Liver (tissue), 3 donors: Measurements from ENCODE around the gene ERP27.

Experiments
- CTCF ChIP-seq: fragments of 150-350 bp; IDR thresholded peaks from 2 replicates; pipeline ENCODE4 v1.5.1; 2017; ENCODE audit warnings: improper control_type of control experiment, low read depth, low read length; ENCODE audit not compliant: missing input control
- GABPA ChIP-seq, 2 donors: IDR thresholded peaks in 1 of 2; conservative IDR thresholded peaks in 1 of 2; 2 replicates each; pipeline ENCODE4 v1.6.1; 2016; ENCODE audit warnings: antibody characterized with exemption in 2 of 2, mild to moderate bottlenecking in 1 of 2, moderate library complexity in 1 of 2
- JUND ChIP-seq, 2 donors: IDR thresholded peaks; 2 replicates each; pipeline ENCODE4 v1.6.1; 2016; ENCODE audit warnings: antibody characterized with exemption in 2 of 2
- NR2F2 ChIP-seq: IDR thresholded peaks from 2 replicates; pipeline ENCODE4 v1.6.1; 2016; ENCODE audit warnings: antibody characterized with exemption
- RAD21 ChIP-seq, 2 donors: IDR thresholded peaks; 2 replicates each; pipeline ENCODE4 v1.6.1; 2016; ENCODE audit warnings: antibody characterized with exemption in 2 of 2, mild to moderate bottlenecking in 2 of 2
- SP1 ChIP-seq: IDR thresholded peaks from 2 replicates; pipeline ENCODE4 v1.6.1; 2018; ENCODE audit warnings: antibody characterized with exemption, mild to moderate bottlenecking
- TAF1 ChIP-seq: conservative IDR thresholded peaks from 2 replicates; pipeline ENCODE4 v1.6.1; 2016; ENCODE audit warnings: antibody characterized with exemption, mild to moderate bottlenecking
- donor health status: healthy.
- donor health status: healthy.

- TF ChIP-seq CTCF (no peak), GABPA (IDR thresholded peaks at IDR 0.05 in 1 of 2, conservative IDR thresholded peaks at IDR 0.05 in 1 of 2) (no peak), JUND (IDR thresholded peaks at IDR 0.05) (no peak), TAF1 (no peak), NR2F2 (no peak), RAD21 (IDR thresholded peaks at IDR 0.05) (no peak), SP1 (no peak)
Measured at GRCh38 chr12:14935031-14935430, 3.3 kb downstream of the ERP27 start.
